ENCODE measurements around the gene PERM1. TPM values are rescaled to one million over a fixed set of nuclear protein-coding genes. Genes with fewer than 3 reads are reported as not detected.

Gene PERM1
- total RNA-seq, 1 experiment from 2014 or later, result 0.47 TPM

GRCh38 chr1:958823-959730 lies 22.8 kb downstream of the PERM1 start, which contains the start of gene NOC2L:
NOC2L (minus strand) TSS chr1:959256; CDS start chr1:959240, 16 bp downstream.
- Histone ChIP-seq H3K27me3 (ENCODE audit: low read length) (no peaks in the 10 kb centered on the region), H3K4me2 (ENCODE audit: low read length) (peak within 1 kb of the TSS; percentile 92), H3K9ac (ENCODE audit: low read length) (peak within 1 kb of the TSS; percentile 98), H3F3A (ENCODE audit: low read length, unreplicated experiment) (no peaks in the 10 kb centered on the region), H3K4me3 (ENCODE audit: low read length) (peak within 1 kb of the TSS; percentile 99), H3K9me2 (replicated peaks; ENCODE audit: low read length) (no peaks in the 10 kb centered on the region), H2AFZ (ENCODE audit: low read length) (peak within 1 kb of the TSS; percentile 72), H3K4me1 (ENCODE audit: insufficient read depth, low read length) (peaks cover 12% of the 10 kb centered on the region), H4K20me1 (ENCODE audit: low read length) (peaks cover 5% of the 10 kb centered on the region; the same call in 1 of the 2 replicates), H3K27ac (ENCODE audit: low read length) (peak within 1 kb of the TSS; percentile 40), H3K79me2 (ENCODE audit: low read length) (peaks cover 38% of the 10 kb centered on the region), H3K36me3 (ENCODE audit: low read depth, low read length) (peaks cover 25% of the 10 kb centered on the region), H3K9me3 (ENCODE audit: low read length) (no peaks in the 10 kb centered on the region)
- POLR2A ChIA-PET (ENCODE audit: unreplicated experiment), result interaction anchor here (0.5 kb wide), 1 partner anchor 8 kb away, joined by 6 read pairs; no protein-coding TSS in a partner anchor
- intact Hi-C loops (cut with micrococcal nuclease), result no loop called here
- TF ChIP-seq CTCF (conservative IDR thresholded peaks at IDR 0.05; ENCODE audit: low read depth, low read length) (no peak), EZH2 (IDR thresholded peaks at IDR 0.05; ENCODE audit: low read length, unreplicated experiment) (no peak), EZH2phosphoT487 (IDR thresholded peaks at IDR 0.05; ENCODE audit: borderline replicate concordance, low read length) (no peak)
- CTCF ChIA-PET, result no interaction called here
- ATAC-seq (peak; percentile 80), DNase-seq (peak; percentile 88)
- TSS peak; percentile 87 for BruUV-seq (replicated peaks)

GRCh38 chr1:956636-957035 lies 25.3 kb downstream of the PERM1 start:
- ChIA-PET CTCF (no interaction called here), POLR2A (ENCODE audit: unreplicated experiment) (no interaction called here)
- Histone ChIP-seq H3K9me2 (replicated peaks; ENCODE audit: low read length) (no peaks in the 10 kb centered on the region), H3K27ac (ENCODE audit: low read length) (no peak overlapping the region), H3K4me3 (ENCODE audit: low read length) (no peak overlapping the region), H3K36me3 (ENCODE audit: low read depth, low read length) (peaks cover 25% of the 10 kb centered on the region), H3K79me2 (ENCODE audit: low read length) (peaks cover 38% of the 10 kb centered on the region), H3K4me2 (ENCODE audit: low read length) (no peak overlapping the region), H3K4me1 (ENCODE audit: insufficient read depth, low read length) (peaks cover 12% of the 10 kb centered on the region), H3K27me3 (ENCODE audit: low read length) (no peaks in the 10 kb centered on the region), H2AFZ (ENCODE audit: low read length) (no peak overlapping the region), H4K20me1 (ENCODE audit: low read length) (peaks cover 5% of the 10 kb centered on the region; the same call in 1 of the 2 replicates), H3K9me3 (ENCODE audit: low read length) (no peaks in the 10 kb centered on the region), H3F3A (ENCODE audit: low read length, unreplicated experiment) (no peaks in the 10 kb centered on the region), H3K9ac (ENCODE audit: low read length) (no peak overlapping the region)
- intact Hi-C loops (cut with micrococcal nuclease), result no loop called here
- BruUV-seq (replicated peaks), result no TSS peak
- TF ChIP-seq EZH2 (IDR thresholded peaks at IDR 0.05; ENCODE audit: low read length, unreplicated experiment), result no peak
- no peak for TF ChIP-seq CTCF (conservative IDR thresholded peaks at IDR 0.05; ENCODE audit: low read depth, low read length)
- TF ChIP-seq EZH2phosphoT487 (IDR thresholded peaks at IDR 0.05; ENCODE audit: borderline replicate concordance, low read length), result no peak
- ATAC-seq (no peak), DNase-seq (no peak)

- no peak overlapping the region for H2AFZ ChIP-seq (ENCODE audit: low read length)
- H3K4me1 ChIP-seq (ENCODE audit: insufficient read depth, low read length), result peaks cover 9% of the 10 kb centered on the region
- H3F3A ChIP-seq (ENCODE audit: low read length, unreplicated experiment), result no peaks in the 10 kb centered on the region
- H3K79me2 ChIP-seq (ENCODE audit: low read length), result peaks cover 38% of the 10 kb centered on the region
- intact Hi-C loops (cut with micrococcal nuclease), result no loop called here
- H3K9ac ChIP-seq (ENCODE audit: low read length), result no peak overlapping the region
- POLR2A ChIA-PET (ENCODE audit: unreplicated experiment), result no interaction called here
- DNase-seq (no peak), ATAC-seq (no peak)
- no peak overlapping the region for H3K4me3 ChIP-seq (ENCODE audit: low read length)
- no peaks in the 10 kb centered on the region for H3K9me3 ChIP-seq (ENCODE audit: low read length)
- peaks cover 5% of the 10 kb centered on the region; the same call in 1 of the 2 replicates for H4K20me1 ChIP-seq (ENCODE audit: low read length)
- CTCF ChIA-PET, result no interaction called here
- no peaks in the 10 kb centered on the region for H3K9me2 ChIP-seq (replicated peaks; ENCODE audit: low read length)
- no peak for TF ChIP-seq EZH2 (IDR thresholded peaks at IDR 0.05; ENCODE audit: low read length, unreplicated experiment)
- TF ChIP-seq EZH2phosphoT487 (IDR thresholded peaks at IDR 0.05; ENCODE audit: borderline replicate concordance, low read length), result no peak
- TF ChIP-seq CTCF (conservative IDR thresholded peaks at IDR 0.05; ENCODE audit: low read depth, low read length), result no peak
- H3K27me3 ChIP-seq (ENCODE audit: low read length), result no peaks in the 10 kb centered on the region
- no peak overlapping the region for H3K4me2 ChIP-seq (ENCODE audit: low read length)
- H3K27ac ChIP-seq (ENCODE audit: low read length), result no peak overlapping the region
- peaks cover 36% of the 10 kb centered on the region for H3K36me3 ChIP-seq (ENCODE audit: low read depth, low read length)
- BruUV-seq (replicated peaks), result no TSS peak
Observed at GRCh38 chr1:955474-955873, 26.4 kb downstream of the PERM1 start.
